Liver (tissue), 9 donors: ENCODE measurements around the gene AKAP7. TPM values are rescaled to one million over a fixed set of nuclear protein-coding genes. Genes with fewer than 3 reads are reported as not detected.

Source experiments
- DNase-seq: peaks from one replicate; pipeline ENCODE4 v3.0.0-alpha.2; 2017; ENCODE audit warnings: low spot score
- H3K27ac ChIP-seq, 2 donors: one replicate each; pipeline ENCODE4 v1.7.0; 2013; ENCODE audit warnings: inconsistent platforms in 2 of 2, low read length in 2 of 2, control low read depth in 1 of 2, low read depth in 1 of 2, mild to moderate bottlenecking in 1 of 2
- H3K27me3 ChIP-seq, 4 donors: one replicate each; pipeline versions ENCODE4 v1.6.1 to v1.7.0; 2013; ENCODE audit warnings: low read length in 3 of 4, inconsistent platforms in 1 of 4, mild to moderate bottlenecking in 1 of 4, moderate library complexity in 1 of 4; ENCODE audit not compliant: control insufficient read depth in 4 of 4, insufficient read depth in 4 of 4
- H3K36me3 ChIP-seq, 4 donors: one replicate each; pipeline versions ENCODE4 v1.6.1 to v1.7.0; 2013; ENCODE audit warnings: low read length in 3 of 4, mild to moderate bottlenecking in 3 of 4, low read depth in 1 of 4, moderate library complexity in 1 of 4; ENCODE audit not compliant: control insufficient read depth in 4 of 4, insufficient read depth in 3 of 4
- H3K4me1 ChIP-seq, 4 donors: one replicate each; pipeline versions ENCODE4 v1.6.1 to v1.7.0; 2013; ENCODE audit warnings: low read length in 3 of 4, mild to moderate bottlenecking in 3 of 4, moderate library complexity in 1 of 4; ENCODE audit not compliant: control insufficient read depth in 4 of 4, insufficient read depth in 4 of 4
- H3K4me3 ChIP-seq, 3 donors: one replicate each; pipeline versions ENCODE4 v1.6.1 to v1.7.0; 2013; ENCODE audit warnings: low read length in 3 of 3, control low read depth in 1 of 3, low read depth in 1 of 3, mild to moderate bottlenecking in 1 of 3
- H3K9ac ChIP-seq, 2 donors: one replicate each; pipeline ENCODE4 v1.7.0; 2013; ENCODE audit warnings: low read length in 2 of 2, mild to moderate bottlenecking in 2 of 2, moderate library complexity in 2 of 2, control low read depth in 1 of 2, low read depth in 1 of 2
- H3K9me3 ChIP-seq, 4 donors: one replicate each; pipeline versions ENCODE4 v1.6.1 to v1.7.0; 2013; ENCODE audit warnings: low read length in 3 of 4; ENCODE audit not compliant: control insufficient read depth in 4 of 4
- CTCF ChIP-seq: fragments of 150-350 bp; IDR thresholded peaks from 2 replicates; pipeline ENCODE4 v1.5.1; 2017; ENCODE audit warnings: improper control_type of control experiment, low read depth, low read length; ENCODE audit not compliant: missing input control
- EGR1 ChIP-seq, 2 donors: IDR thresholded peaks; 2 replicates each; pipeline ENCODE4 v1.6.1; 2016 to 2018; ENCODE audit warnings: antibody characterized with exemption in 2 of 2, low read depth in 2 of 2
- FOXA1 ChIP-seq: IDR thresholded peaks from 2 replicates; pipeline ENCODE4 v1.6.1; 2016; ENCODE audit warnings: antibody characterized with exemption
- FOXA2 ChIP-seq: IDR thresholded peaks from 2 replicates; pipeline ENCODE4 v1.6.1; 2016; ENCODE audit warnings: antibody characterized with exemption
- GABPA ChIP-seq, 2 donors: IDR thresholded peaks in 1 of 2; conservative IDR thresholded peaks in 1 of 2; 2 replicates each; pipeline ENCODE4 v1.6.1; 2016; ENCODE audit warnings: antibody characterized with exemption in 2 of 2, mild to moderate bottlenecking in 1 of 2, moderate library complexity in 1 of 2
- HNF4A ChIP-seq, 2 donors: conservative IDR thresholded peaks; 2 replicates each; pipeline ENCODE4 v1.6.1; 2016; ENCODE audit warnings: antibody characterized with exemption in 2 of 2, mild to moderate bottlenecking in 2 of 2
- HNF4G ChIP-seq: IDR thresholded peaks from 2 replicates; pipeline ENCODE4 v1.6.1; 2016; ENCODE audit warnings: antibody characterized with exemption
- JUND ChIP-seq, 2 donors: IDR thresholded peaks; 2 replicates each; pipeline ENCODE4 v1.6.1; 2016; ENCODE audit warnings: antibody characterized with exemption in 2 of 2
- NR2F2 ChIP-seq: IDR thresholded peaks from 2 replicates; pipeline ENCODE4 v1.6.1; 2016; ENCODE audit warnings: antibody characterized with exemption
- RAD21 ChIP-seq, 2 donors: IDR thresholded peaks; 2 replicates each; pipeline ENCODE4 v1.6.1; 2016; ENCODE audit warnings: antibody characterized with exemption in 2 of 2, mild to moderate bottlenecking in 2 of 2
- REST ChIP-seq: IDR thresholded peaks from 2 replicates; pipeline ENCODE4 v1.6.1; 2016; ENCODE audit warnings: antibody characterized with exemption, mild to moderate bottlenecking
- RXRA ChIP-seq, 2 donors: IDR thresholded peaks; 2 replicates each; pipeline ENCODE4 v1.6.1; 2017 to 2018; ENCODE audit warnings: antibody characterized with exemption in 2 of 2, mild to moderate bottlenecking in 1 of 2
- SP1 ChIP-seq: IDR thresholded peaks from 2 replicates; pipeline ENCODE4 v1.6.1; 2018; ENCODE audit warnings: antibody characterized with exemption, mild to moderate bottlenecking
- TAF1 ChIP-seq: conservative IDR thresholded peaks from 2 replicates; pipeline ENCODE4 v1.6.1; 2016; ENCODE audit warnings: antibody characterized with exemption, mild to moderate bottlenecking
- YY1 ChIP-seq: IDR thresholded peaks from 2 replicates; pipeline ENCODE4 v1.6.1; 2016; ENCODE audit warnings: antibody characterized with exemption, mild to moderate bottlenecking
- WGBS: extraction: QIAGEN DNeasy Blood & Tissue Kit; methylation state at CpG from one replicate; pipeline ENCODE4 v1.1.7; 2013; 5-methylcytosine and 5-hydroxymethylcytosine counted together
- polyA plus RNA-seq, 2 donors: library from polyadenylated mRNA; stranded (reverse) in 1 of 2; unstranded in 1 of 2; fragments of 200-250 nt in 1 of 2; fragments of >200 nt in 1 of 2; fragmentation: Nextera tagmentation in 1 of 2; extraction: Ambion mirVana in 1 of 2; gene quantifications; one replicate each; pipeline versions ENCODE4 v1.2.1 to v1.2.3, GENCODE V29; 2013 to 2015
- total RNA-seq, 2 donors: library from RNA; depleted of rRNA; stranded (reverse); fragments of >200 nt; gene quantifications; one replicate each; pipeline ENCODE4 v1.2.3, GENCODE V29; 2014
- TF ChIP-seq, protein P1 (sequence below): IDR thresholded peaks from 2 replicates; pipeline ENCODE4 v1.6.1; 2016; ENCODE audit warnings: antibody characterized with exemption
- TF ChIP-seq, protein P2 (sequence below): IDR thresholded peaks from 2 replicates; pipeline ENCODE4 v1.6.1; 2016; ENCODE audit warnings: antibody characterized with exemption
- TF ChIP-seq, protein P3 (sequence below): IDR thresholded peaks from 2 replicates; pipeline ENCODE4 v1.6.1; 2016; ENCODE audit warnings: antibody characterized with exemption
- donor health status: healthy.
- donor health status: healthy.
- donor health status: healthy.
- donor health status: healthy.
- donor health status: healthy.

The AKAP7 gene
- total and polyA plus RNA-seq, 4 donors, result 7.9 to 25.4 (median 17.7) TPM

DNA sequence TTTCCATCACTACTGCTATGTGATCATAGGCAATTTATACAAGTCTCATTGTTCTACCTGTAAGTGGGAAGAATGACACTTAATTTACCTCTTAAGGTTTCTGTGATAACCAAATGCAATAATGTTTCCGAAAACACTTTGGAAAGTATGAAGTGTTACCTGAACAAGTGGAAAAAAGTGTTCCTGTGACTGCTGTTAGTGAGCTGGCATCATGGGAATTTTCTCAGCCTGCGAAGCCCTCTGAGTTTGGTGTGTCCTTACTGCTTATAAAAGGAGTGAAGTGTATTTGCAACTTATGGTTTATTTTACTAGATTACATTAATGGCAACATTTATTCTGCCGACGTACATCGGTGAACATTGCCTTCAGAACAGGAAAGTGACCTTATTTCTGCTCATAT is 133.0 kb downstream of the AKAP7 start:
- H3K27me3 ChIP-seq, result no peaks in the 10 kb centered on the region
- no peak for TF ChIP-seq EGR1 (IDR thresholded peaks at IDR 0.05; ENCODE audit: low read depth in 2 of 2)
- TF ChIP-seq RXRA (IDR thresholded peaks at IDR 0.05), result no peak
- no peak for TF ChIP-seq RAD21 (IDR thresholded peaks at IDR 0.05)
- TF ChIP-seq, protein P1, sequence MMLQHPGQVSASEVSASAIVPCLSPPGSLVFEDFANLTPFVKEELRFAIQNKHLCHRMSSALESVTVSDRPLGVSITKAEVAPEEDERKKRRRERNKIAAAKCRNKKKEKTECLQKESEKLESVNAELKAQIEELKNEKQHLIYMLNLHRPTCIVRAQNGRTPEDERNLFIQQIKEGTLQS, result no peak
- no peak for TF ChIP-seq TAF1
- TF ChIP-seq SP1, result no peak
- no peak for TF ChIP-seq REST
- H3K4me3 ChIP-seq, result no peak overlapping the region
- peaks cover 0 to 7% (median 0%) of the 10 kb centered on the region in 4 donors for H3K36me3 ChIP-seq
- no peak for DNase-seq
- H3K9ac ChIP-seq, result no peak overlapping the region
- WGBS, result 98% methylated on average over 5 of the region's 5 CpGs
- H3K27ac ChIP-seq, result no peak overlapping the region
- H3K4me1 ChIP-seq, result no peaks in the 10 kb centered on the region
- peaks cover 0 to 3% (median 0%) of the 10 kb centered on the region in 4 donors for H3K9me3 ChIP-seq

DNA sequence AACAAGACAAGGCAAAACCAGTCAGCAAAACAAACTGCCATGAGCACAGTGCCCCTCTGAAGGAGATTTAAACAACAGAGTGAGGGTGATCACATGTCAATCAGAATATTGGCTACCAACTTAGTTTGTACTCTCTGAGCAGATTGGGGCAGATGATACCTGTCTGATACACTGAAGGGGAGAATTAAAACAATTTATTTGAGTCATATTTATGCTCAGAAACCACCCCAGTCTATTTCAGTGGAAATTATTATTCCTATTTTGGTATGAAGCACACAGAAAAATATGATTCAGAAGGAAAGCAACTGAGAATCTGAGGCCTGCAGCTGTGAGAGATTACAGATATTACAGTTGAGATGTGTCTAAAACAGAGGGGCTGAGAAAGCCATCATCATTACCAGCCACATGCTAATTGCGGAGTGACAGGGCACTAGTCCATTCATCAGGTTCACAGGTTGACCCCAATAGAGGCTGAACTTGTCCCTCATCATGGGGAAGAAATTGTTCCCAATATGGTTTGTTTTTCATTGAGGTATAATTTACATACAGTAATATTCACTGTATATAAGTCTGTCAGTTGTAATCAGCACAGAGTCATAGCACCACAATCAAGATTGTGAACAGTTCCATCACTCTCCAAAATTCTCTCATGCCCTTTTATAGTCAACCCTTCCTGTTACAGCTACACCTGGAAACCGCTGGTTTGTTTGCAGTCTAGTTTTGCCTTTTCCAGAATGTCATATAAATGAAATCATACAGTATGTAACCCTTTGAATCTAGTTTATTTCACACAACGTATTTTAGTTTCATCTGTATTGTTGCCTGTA is 134.5 kb downstream of the AKAP7 start:
- no peak overlapping the region for H3K4me3 ChIP-seq
- TF ChIP-seq, protein P2, sequence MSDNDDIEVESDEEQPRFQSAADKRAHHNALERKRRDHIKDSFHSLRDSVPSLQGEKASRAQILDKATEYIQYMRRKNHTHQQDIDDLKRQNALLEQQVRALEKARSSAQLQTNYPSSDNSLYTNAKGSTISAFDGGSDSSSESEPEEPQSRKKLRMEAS, result no peak
- no peak for TF ChIP-seq SP1
- TF ChIP-seq REST, result no peak
- no peak for TF ChIP-seq RAD21 (IDR thresholded peaks at IDR 0.05)
- TF ChIP-seq TAF1, result no peak
- no peak for TF ChIP-seq GABPA (IDR thresholded peaks at IDR 0.05 in 1 of 2, conservative IDR thresholded peaks at IDR 0.05 in 1 of 2)
- TF ChIP-seq EGR1 (IDR thresholded peaks at IDR 0.05; ENCODE audit: low read depth in 2 of 2), result no peak
- no peak for TF ChIP-seq HNF4A (conservative IDR thresholded peaks at IDR 0.05)
- TF ChIP-seq FOXA2, result no peak
- no peak for TF ChIP-seq JUND (IDR thresholded peaks at IDR 0.05)
- TF ChIP-seq, protein P3, sequence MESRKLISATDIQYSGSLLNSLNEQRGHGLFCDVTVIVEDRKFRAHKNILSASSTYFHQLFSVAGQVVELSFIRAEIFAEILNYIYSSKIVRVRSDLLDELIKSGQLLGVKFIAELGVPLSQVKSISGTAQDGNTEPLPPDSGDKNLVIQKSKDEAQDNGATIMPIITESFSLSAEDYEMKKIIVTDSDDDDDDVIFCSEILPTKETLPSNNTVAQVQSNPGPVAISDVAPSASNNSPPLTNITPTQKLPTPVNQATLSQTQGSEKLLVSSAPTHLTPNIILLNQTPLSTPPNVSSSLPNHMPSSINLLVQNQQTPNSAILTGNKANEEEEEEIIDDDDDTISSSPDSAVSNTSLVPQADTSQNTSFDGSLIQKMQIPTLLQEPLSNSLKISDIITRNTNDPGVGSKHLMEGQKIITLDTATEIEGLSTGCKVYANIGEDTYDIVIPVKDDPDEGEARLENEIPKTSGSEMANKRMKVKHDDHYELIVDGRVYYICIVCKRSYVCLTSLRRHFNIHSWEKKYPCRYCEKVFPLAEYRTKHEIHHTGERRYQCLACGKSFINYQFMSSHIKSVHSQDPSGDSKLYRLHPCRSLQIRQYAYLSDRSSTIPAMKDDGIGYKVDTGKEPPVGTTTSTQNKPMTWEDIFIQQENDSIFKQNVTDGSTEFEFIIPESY, result no peak
- TF ChIP-seq, protein P1, result no peak
- TF ChIP-seq NR2F2, result no peak
- TF ChIP-seq YY1, result no peak
- no peak for TF ChIP-seq RXRA (IDR thresholded peaks at IDR 0.05)
- no peak for TF ChIP-seq FOXA1
- TF ChIP-seq HNF4G, result no peak
- TF ChIP-seq CTCF, result no peak
- DNase-seq, result no peak
- WGBS, result 98% methylated on average over 3 of the region's 3 CpGs
- H3K27ac ChIP-seq, result no peak overlapping the region
- no peak overlapping the region for H3K9ac ChIP-seq
- peaks cover 0 to 3% (median 0%) of the 10 kb centered on the region in 4 donors for H3K9me3 ChIP-seq
- no peaks in the 10 kb centered on the region for H3K27me3 ChIP-seq
- H3K36me3 ChIP-seq, result peaks cover 0 to 7% (median 0%) of the 10 kb centered on the region in 4 donors
- no peaks in the 10 kb centered on the region for H3K4me1 ChIP-seq
